Measurements from ENCODE around the gene GBP1.
"Not testable (repeated sequence)": the region's sequence is repeated elsewhere in the genome, so short reads cannot be mapped to it uniquely, and the experiment has no call there.

Gene GBP1, protein sequence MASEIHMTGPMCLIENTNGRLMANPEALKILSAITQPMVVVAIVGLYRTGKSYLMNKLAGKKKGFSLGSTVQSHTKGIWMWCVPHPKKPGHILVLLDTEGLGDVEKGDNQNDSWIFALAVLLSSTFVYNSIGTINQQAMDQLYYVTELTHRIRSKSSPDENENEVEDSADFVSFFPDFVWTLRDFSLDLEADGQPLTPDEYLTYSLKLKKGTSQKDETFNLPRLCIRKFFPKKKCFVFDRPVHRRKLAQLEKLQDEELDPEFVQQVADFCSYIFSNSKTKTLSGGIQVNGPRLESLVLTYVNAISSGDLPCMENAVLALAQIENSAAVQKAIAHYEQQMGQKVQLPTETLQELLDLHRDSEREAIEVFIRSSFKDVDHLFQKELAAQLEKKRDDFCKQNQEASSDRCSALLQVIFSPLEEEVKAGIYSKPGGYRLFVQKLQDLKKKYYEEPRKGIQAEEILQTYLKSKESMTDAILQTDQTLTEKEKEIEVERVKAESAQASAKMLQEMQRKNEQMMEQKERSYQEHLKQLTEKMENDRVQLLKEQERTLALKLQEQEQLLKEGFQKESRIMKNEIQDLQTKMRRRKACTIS

DNA sequence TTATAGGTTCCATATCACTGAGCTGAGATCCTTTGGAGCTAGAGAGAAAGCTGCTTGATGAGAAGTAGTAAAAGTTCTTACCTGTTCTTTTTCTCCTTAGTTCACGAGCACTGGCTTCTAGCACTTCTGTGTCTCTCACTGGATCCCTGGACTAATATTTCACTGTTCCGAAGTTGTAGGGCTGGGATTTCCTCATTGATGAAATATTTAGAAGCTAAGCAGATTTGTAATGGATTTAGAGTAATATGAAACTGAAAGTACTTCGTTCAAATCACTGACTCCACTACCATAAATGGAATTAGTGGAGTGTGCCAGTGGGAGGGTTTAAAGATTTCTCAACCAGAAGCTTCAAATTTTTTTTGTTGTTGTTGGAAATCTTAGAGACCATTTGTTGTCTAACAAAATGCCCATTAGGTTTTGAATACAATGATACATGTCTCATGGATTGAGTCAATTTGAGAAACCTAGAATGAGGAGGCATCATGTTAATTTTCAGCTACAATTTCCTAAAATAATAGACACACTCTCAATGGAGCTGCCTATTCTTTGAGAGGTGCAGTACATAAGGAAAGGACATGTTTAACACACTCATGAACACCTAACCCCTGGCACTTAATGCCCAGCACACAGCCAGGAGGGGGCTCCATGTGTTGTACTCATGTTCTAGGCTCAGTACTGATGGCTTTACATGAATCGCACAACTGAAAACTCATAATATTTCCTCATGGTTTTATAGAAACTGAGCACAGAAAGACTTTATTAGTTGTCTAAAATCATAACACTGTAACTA is at the start of gene GBP1:
Gene GBP1 (minus strand): TSS at position 130 of the 790 bp plus-strand sequence. CDS start 1,974 bp downstream, outside the sequence.
- DNase-seq: no peak

DNA sequence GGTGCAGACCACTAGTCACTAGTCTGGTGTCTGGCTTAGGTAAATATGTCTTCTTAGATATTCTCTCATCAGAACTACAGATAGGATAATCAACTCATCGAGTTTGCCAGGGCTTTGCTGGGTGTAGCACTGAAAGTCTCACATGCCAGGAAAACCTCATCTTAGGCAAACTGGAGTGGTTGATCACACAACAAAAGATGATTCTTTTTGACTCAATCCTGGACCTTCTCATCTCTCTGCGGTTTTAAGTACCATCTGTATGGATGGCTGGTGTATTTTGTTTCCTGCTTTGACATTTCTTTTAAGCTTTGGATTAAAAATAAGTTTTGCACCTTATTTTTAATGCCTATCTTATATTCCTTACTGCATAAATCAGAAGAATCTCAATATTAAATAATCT is 49.7 kb upstream of the GBP1 start:
- DNase-seq: no peak

DNA sequence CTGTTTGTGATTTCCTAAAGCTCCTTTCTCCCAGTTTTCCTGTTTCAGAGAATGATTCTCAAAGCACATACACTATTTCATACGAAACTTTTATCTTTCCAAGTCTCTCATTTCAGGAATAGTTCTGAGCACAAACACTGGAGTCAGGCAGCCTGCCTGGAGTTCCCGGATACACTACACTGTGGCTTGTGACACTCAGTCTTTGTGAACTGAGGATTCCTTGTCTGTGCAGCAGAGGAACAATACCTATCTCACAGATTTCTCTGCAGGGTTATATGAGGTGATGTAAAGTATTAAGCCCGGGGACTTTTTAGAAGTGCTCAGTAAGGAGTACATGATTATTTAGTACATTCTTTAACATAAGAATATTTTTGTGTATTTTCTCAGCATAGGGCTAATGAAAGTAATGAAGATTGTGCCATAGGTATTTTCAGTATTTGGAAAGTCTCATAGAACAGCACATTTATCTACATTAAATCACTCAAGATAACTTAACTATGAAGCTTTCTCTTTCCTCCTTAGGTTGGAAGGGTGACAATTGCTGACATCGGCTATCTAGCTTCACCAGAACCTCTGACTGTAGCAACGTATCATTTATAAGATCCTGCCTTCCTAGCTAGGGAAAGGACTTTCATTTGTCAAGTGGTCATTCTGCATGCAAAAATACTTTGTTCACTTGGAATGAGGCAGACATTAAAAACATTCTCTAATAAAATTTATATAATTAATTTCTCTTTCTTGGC is 48.0 kb upstream of the GBP1 start:
- no peak for DNase-seq

DNA sequence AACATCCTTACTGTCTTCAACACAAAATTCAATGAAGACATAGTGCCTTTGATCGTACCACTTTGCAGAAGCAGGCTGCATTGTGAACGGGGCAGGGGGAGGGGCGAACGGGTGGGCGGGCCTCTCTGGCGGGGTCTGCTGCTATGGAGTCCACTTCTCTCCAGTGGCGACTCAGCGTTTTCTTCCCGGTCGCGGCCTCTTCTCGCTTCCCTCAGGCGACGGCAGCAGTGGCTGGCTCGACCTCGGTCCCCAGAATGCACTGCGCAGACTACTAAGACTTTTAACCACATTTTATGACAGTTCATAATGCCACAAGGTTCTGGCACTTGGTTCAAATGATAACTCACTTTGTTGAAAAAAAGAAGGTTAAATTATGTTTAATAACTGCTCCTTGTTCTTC is 39.7 kb upstream of the GBP1 start:
- no peak for DNase-seq

DNA sequence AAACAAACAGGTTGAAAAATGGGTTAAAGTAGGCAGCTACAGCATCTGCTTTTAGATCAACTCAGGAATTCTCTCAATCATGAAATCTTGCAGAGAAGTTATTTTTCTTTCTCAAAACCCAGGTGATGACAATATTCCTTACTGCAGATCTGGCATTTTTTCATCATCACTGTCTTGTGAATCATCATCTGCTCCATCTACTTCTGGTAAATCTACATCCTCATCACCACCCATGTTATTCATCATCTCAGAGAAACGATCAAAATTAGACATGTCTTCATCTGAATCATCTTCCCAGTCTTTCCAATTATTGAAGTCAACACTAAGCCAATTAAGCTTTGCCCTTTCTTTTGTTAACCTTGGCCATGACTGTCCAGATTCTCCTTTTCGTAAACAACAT is 39.1 kb upstream of the GBP1 start:
- no peak for DNase-seq

DNA sequence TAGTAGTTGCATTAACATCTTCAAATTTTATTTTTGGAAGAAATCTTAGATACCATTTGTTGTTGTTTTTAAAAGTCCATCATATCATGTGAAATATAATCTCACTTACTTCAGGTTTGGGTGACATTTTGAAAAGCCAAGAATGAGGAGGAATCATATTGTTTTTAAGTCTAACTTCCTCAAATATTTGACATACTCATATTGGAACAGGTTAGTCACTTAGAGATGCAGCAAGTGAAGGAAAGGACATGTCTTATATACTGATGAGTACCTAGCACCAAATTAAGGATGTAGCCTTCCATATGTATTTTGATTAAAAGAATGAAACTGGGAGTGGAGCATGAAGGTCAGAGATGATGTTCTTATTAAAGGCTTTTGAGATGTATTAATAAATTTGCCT is 37.0 kb upstream of the GBP1 start:
- no peak for DNase-seq

DNA sequence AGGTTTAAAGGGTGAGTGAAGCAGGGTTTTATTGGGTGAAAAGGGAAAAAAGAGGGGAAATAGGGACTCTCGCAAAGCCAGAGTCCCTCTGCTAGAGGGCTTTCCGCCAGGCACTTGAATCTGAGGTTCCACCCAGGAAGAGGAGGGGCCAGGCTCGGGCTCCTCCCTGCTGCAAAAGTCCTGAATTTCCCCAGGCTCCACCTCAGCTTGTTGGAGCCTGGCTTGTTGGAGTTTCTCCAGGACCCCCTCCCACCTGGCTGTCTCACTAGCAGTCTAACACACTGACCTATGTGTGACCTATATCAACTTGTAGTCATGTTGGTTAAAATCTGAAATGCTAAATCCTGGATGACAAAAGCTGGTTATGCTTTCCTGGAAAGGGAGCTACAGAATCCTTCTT is 35.4 kb upstream of the GBP1 start:
- DNase-seq: no peak

DNA sequence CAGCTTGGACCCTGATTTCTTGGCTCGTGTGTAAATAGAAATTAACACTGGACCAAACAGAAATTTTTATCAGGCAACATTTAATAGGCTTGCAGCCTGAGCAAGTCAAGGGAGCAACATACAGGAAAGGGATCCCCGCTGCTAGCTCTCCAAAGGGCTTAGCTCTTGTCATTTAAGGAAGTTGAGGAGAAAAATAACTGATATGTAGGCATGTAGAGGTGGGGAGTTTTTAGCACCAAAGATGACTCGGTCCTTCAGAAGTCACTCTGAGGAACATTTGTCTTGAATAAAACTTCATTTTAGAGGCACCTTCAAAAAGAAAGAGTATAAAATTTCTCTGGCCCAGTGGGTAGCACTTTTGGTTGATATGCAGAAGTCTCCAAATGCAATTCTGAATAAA is 33.8 kb upstream of the GBP1 start:
- DNase-seq: no peak

DNA sequence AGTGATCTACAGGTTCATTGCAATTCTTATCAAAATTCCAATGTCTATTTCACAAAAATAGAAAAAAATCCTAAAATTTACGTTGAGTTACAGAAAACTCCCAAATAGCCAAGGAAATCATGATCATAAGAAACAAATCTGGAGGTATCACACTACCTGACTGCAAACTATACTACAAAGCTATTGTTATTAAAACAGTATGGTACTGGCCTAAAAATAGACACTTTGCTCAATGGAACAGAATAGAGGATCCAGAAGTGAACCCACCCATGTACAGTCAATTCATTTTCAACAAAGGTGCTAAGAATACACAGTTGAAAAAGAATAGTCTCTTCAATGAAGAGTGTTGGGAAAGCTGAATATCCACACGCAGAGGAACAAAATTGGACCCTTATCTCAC is 30.7 kb upstream of the GBP1 start:
- no peak for DNase-seq

DNA sequence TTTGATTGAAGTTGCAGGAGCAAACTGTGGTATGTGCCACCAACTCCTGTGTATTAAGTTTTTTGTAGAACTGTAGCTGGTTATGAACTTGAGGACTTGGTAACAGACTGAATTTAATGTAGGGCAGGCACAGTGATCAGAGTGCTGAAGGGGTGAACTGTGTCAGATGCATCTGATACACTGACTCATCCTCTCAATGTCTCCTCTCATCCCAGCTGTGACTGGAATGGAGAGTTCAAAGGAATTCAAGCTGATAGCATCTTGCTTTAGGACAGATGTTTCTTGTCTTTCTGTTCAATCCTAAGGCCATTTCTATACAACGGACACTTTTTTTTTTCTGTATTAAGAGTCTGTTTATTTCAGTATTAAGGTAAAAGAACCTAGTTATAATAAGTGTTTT is 25.0 kb upstream of the GBP1 start:
- DNase-seq: no peak

DNA sequence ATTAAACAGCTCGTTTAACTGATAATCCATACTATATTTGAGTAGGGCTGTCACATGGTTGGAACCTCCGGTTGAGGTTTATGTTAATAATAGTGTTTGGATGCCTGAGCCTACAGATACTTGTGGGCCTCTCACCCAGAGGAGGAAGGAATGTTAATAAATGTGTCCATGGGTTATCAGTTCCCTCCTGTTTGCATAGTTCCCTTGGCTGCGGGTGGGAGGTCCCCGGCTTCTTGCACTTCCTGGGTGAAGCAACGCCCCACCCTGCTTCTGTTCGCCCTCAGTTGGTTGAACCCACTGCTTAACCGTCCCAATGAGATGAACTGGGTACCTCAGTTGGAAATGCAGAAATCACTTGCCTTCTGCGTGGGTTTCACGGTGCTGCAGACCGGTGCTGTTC is 23.6 kb upstream of the GBP1 start:
- DNase-seq: no peak

DNA sequence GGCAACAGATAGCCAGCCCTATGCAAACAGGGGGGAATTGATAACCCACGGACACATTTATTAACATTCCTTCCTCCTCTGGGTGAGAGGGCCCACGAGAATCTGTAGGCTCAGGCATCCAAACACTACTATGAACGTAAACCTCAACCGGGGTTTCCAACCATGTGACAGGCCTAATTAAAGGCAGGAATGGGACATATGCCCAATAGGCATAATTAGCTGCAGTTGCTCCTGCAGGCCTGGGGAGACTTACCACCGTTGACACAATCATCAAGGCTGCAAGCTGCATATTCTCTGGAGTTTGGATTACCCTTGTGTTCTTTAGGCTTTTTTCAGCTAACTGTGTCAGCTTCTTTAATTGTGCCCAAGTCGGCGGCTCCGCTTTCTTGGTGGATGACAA is 22.2 kb upstream of the GBP1 start:
- DNase-seq: no peak

DNA sequence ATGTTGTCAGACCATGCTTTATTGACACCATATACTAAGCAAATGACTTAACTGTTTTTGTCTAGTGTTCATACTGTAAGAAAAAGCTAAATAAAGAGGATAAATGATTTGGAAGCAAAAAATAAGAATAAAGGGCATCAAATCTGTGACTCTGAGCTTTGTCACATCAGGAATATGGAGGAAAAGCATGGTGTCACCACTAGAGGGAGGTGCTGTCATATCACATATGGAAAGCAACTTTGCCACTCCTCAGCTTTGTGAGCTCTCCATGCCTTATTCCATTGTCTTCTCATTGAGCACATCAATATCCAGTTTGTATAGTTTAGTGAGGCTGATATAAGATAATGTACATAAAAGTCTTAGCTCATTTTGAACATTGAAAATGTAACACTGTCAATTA is 20.8 kb upstream of the GBP1 start:
- DNase-seq: no peak

DNA sequence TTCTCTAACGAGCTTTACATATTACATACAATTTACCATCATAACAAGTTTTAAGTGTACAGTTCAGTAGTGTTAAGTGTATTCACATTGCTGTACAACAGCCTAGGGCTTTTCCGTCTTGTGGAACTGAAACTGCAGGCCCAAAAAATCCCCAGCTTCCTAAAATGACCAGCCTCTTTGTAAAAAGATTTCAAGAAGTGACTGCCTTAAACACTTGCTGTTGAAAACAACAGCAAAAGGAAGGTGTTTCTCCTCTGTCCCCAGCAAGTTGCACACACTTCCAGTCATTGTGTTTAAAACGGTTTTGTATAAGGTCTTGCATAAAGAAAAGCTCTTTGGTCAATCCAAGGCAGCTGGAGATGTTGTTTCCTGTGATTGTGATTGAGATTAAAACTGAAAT is 16.0 kb upstream of the GBP1 start:
- no peak for DNase-seq

DNA sequence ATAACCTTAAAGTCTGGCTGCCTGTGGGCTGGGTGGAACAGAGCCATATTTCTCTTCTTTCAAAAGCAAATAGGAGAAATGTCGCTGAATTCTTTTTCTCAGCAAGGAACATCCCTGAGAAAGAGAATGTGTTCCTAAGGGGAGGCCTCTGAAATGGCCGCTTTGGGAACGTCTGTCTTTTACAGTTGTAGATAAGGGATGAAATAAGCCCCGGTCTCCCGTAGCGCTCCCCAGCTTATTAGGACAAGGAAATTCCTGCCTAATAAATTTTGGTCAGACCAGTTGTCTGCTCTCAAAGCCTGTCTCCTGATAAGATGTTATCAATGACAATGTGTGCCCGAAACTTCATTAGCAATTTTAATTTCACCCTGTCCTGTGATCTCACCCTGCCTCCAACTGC is 15.1 kb upstream of the GBP1 start:
- DNase-seq: not testable (repeated sequence)

DNA sequence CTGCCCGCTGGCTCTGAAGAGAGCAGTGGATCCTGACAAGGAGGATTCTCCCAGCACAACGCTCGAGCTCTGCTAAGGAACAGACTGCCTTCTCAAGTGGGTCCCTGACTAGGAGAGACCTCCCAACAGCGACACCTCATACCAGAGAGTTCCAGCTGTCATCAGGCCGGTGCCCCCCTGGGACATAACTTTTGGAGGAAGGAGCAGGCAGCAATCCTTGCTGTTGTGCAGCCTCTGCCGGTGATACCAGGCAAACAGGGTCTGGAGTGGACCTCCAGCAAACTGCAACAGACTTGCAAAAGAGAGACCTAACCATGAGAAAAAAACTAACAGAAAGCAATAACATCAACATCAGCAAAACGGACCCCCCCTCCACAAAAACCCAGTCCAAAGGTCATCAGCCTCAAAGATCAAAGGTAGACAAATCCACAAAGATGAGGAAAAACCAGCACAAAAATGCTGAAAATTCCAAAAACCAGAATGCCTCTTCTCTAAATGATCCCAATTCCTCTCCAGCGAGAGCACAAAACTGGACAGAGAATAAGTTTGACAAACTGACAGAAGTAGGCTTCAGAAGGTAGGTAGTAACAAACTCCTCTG is 7.6 kb upstream of the GBP1 start:
- not testable (repeated sequence) for DNase-seq

DNA sequence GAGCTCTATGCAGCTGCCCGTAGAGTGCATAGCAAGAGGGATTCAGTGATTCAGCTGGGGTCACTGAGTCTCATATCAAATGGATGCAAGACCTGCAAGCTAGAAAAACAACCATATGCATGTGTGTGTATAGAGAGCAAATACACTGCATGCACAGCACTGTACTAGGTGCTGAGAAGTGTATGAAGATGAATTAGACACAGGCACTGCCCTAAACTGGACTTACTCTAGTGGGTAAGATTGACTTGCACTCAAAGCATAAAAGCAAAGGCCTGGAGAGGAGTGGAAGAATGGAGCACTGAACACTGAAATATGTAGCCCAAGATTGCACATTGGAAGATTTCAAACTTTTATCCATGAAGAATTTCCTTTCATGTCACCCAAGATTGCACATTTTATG is 5.5 kb upstream of the GBP1 start:
- DNase-seq: no peak

DNA sequence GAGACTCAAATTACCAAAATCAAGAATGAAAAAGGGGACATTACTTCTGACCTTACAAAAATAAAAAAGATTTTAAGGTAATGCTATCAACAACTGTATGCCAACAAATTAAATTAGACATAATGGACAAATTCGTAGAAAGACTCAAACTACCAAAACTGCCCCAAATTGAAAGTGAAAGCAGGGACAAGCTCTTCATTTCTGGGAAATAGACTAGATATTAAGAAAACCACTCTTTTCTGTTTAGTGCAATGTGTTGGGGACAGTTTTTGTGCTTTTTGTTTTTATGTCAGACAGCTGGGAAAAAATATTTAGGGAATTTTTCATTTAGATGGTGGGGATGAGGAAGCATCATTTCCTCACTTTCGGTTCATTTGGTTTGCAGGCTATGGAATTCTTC is 4.9 kb upstream of the GBP1 start:
- no peak for DNase-seq

DNA sequence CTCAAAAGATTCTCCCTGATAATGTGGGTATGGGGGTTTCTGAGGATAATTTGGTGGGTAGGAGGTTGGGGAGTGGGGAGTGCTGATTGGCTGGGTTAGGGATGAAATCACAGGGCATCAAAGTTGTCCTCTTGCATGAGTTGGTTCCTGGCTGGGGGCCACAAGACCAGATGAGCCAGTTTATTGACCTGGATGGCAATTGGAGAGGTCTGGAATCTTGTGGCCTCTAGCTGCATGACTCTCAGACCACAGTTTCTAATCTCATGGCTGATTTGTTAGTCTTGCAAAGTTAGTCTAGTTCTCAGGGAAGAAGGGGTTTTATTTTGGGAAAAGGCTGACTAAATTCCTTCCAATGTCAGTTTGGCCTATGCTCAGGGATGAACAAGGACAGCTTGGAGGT is 3.3 kb upstream of the GBP1 start:
- DNase-seq: no peak

DNA sequence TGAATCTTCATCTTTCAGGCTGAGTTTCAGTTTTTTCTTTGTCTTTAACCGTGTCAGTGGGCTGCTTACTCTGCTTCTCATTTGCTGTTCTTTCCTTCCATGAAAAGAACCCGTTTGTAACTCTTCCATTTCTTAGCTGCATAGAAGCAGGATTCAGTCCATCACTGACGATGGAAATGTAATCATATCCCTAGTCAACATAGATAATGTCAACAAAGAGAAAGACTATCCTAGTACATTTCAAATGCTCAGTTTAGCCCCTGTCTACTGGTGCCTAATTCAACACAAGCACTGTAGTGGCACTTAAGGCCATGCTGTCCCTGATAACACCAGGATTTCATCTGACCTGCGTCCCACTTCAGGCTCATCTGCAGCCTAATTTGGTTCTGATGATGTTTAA is 376 bp downstream of the GBP1 start:
- no peak for DNase-seq

DNA sequence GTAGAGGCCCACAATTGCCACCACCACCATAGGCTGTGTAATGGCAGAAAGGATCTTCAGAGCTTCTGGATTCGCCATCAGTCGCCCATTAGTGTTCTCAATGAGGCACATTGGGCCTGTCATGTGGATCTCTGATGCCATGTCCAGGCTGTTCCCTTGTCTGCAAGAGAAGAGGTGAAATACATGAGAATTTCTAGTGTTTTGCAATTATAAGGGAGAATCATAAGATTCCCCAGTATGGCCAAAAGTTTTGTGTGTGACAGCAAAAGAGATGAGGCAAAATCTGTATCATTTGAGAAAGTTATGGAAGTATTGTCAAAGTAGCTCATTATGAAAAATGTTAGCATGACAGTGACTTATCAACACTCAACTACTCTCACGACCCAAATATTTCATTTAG is 1.9 kb downstream of the GBP1 start:
- DNase-seq: no peak

DNA sequence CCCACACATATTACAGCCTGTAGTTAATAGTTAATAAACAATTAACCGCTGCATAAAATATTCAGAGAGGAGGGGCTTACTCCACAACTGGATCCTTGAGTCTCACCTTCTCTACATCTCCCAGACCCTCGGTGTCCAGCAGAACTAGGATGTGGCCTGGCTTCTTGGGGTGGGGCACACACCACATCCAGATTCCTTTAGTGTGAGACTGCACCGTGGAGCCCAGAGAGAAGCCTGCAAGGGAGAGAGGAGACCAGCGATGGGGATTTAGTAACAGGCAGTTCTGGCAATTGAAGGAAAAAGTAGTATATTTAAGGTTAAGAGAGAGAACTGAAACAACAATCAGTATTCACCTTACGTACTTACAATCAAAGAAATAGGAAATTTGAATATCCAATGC is 4.9 kb downstream of the GBP1 start:
- DNase-seq: no peak

DNA sequence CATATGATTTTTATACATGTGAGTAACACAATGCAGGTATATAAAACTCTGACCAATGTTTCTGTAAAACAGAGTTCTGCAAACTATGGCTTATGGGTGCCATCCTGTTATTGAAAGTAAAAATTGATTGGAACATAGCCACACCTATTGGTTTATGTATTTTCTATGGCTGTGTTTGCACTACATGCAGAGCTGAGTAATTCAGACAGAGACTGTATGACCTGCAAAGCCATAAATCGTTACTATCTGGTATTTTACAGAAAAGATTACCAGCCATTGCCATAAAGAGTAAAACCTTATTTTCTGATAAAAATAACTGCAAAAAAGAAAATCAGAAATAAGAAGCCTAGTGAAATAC is 13.1 kb downstream of the GBP1 start:
- DNase-seq: no peak
